OCI-LY3 (cell line): ENCODE measurements around the gene CCL20.

ENCODE experiments used
- EZH2phosphoT487 ChIP-seq: fragments of 200-600 bp; shearing (Covaris generic); IDR thresholded peaks from 2 replicates; pipeline ENCODE4 v1.6.1; 2018; ENCODE audit warnings: antibody characterized with exemption, mixed run types, low read depth
- TF ChIP-seq, protein P1 (sequence below): fragments of 200-600, 300-600 bp; sonication (generic); IDR thresholded peaks from 2 replicates; pipeline ENCODE4 v1.5.1; 2014; ENCODE audit warnings: antibody characterized with exemption, low read length, low read depth

GRCh38 chr2:227766373-227766883 lies 47.2 kb upstream of the CCL20 start:
- TF ChIP-seq, protein P1, sequence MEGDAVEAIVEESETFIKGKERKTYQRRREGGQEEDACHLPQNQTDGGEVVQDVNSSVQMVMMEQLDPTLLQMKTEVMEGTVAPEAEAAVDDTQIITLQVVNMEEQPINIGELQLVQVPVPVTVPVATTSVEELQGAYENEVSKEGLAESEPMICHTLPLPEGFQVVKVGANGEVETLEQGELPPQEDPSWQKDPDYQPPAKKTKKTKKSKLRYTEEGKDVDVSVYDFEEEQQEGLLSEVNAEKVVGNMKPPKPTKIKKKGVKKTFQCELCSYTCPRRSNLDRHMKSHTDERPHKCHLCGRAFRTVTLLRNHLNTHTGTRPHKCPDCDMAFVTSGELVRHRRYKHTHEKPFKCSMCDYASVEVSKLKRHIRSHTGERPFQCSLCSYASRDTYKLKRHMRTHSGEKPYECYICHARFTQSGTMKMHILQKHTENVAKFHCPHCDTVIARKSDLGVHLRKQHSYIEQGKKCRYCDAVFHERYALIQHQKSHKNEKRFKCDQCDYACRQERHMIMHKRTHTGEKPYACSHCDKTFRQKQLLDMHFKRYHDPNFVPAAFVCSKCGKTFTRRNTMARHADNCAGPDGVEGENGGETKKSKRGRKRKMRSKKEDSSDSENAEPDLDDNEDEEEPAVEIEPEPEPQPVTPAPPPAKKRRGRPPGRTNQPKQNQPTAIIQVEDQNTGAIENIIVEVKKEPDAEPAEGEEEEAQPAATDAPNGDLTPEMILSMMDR = peak; percentile 76
- TF ChIP-seq EZH2phosphoT487 = no peak
